ENCODE data around the gene C3orf49.

- TF ChIP-seq EP300 (IDR thresholded peaks at IDR 0.05; ENCODE audit: low read length) = no peak
- TF ChIP-seq CTCF (IDR thresholded peaks at IDR 0.05 in 2 of 3, conservative IDR thresholded peaks at IDR 0.05 in 1 of 3; ENCODE audit: insufficient read depth in 2 of 3, low read depth in 1 of 3, low read length in 3 of 3) = no peak
- no peak for TF ChIP-seq ZNF785 (CRISPR knock-in tag; IDR thresholded peaks at IDR 0.05)
- TF ChIP-seq SIN3A (IDR thresholded peaks at IDR 0.05; ENCODE audit: borderline replicate concordance in 2 of 2, control insufficient read depth in 1 of 2, low read depth in 2 of 2, low read length in 2 of 2) = no peak
- TF ChIP-seq FOXK2 (conservative IDR thresholded peaks at IDR 0.05 in 1 of 2, IDR thresholded peaks at IDR 0.05 in 1 of 2; ENCODE audit: low read depth in 2 of 2) = no peak
- no peak for TF ChIP-seq ETV6 (IDR thresholded peaks at IDR 0.05; ENCODE audit: borderline replicate concordance in 1 of 2, low read depth in 2 of 2, low read length in 1 of 2)
- no peak for TF ChIP-seq ETV6 (CRISPR knock-in tag; IDR thresholded peaks at IDR 0.05; ENCODE audit: borderline replicate concordance)
- no peak for TF ChIP-seq MTA1 (IDR thresholded peaks at IDR 0.05; ENCODE audit: borderline replicate concordance)
Observed at GRCh38 chr3:63861306-63861705, 42.2 kb downstream of the C3orf49 start.

Data from K562 (cell line).